Stimulated activated CD4-positive, alpha-beta T cell treated with anti-CD3 and anti-CD28 coated beads, Interleukin-12 subunit alpha, Interleukin-12 subunit beta, amount 100 ng/mL, for 4 hours (primary cell): ENCODE measurements around the gene HOXB4.

Experiments
- DNase-seq: peaks from one replicate; pipeline ENCODE4 v3.0.0-alpha.2; 2020

Gene HOXB4

DNA sequence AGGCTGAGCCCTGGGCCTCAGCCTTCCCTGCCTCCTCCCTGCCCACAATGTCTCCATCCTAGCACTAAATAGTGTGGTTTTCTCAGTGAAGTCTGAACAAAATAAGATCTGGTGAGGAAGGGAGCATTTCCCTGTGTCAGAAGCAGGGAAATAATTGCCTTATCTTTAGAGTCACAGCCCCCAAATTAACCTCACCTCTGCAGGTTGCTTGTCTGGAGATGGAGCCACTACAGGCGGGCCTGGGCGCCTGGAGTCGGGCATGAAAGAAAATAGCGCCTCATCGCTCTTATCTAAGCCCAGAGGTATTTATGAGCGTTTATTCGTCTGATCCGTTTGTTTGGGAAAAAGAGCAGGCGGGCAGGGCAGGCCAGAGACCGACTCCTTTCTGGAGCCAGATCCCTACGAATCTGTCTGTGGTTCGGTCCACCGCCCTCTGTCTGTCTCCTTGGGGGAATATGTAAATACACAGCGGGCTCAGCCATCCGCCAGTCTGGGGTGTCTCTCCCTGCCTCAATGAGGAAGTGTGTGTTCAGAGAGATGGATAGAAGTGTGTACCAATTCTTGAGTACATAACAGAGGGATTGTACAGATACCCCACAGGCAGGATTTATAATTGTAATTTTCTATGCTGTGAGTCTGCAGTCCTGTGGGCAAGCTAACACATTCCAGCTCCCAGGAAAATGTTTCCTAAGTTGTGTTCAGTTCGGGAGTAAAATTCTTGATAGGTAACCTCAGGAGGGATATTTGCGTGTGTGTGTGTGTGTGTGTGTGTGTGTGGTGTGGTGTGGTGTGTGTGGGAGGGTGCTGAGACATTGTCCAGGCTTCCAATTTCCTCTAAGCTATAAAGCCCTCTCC is 22.3 kb upstream of the HOXB4 start:
- DNase-seq = no peak

DNA sequence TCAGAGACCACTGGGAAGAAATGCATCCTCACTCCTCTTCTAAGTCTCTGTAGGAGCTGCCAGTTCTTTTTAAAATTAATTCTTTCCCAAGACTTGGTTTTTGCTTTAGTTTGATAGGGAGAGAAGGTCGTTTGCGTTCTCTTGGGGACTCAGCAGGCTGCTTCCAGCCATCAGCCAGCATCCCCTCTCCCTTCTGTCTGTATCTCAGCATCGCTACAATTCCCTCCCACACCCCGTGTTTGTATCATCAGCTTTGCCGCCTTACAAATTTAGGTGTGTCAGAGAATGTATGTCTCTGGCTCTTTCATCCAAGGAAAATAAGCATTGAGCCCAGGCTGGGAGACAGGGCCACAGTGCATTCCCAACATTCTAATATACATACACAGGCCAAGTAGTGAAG is 21.2 kb upstream of the HOXB4 start:
- DNase-seq = no peak

DNA sequence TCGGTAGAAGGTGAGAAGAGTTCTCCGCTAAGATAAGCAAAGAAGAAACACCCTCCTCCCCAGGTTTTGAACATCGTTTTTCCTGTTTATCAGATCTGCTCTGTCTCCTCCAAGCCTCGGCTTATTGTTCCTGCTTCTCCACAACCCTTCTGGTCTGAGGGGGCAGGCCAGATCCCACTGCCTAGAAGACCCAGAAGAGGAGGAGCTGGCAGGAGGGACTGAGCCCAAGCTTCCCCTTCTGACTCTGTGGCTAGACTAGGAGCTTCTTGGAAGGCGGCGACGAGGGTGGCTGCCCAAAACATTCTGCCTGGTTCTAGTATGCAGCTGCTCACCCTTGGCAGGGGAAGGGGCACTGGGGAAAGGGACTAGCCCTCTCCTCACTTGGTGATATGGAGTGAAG is 20.6 kb upstream of the HOXB4 start:
- no peak for DNase-seq

DNA sequence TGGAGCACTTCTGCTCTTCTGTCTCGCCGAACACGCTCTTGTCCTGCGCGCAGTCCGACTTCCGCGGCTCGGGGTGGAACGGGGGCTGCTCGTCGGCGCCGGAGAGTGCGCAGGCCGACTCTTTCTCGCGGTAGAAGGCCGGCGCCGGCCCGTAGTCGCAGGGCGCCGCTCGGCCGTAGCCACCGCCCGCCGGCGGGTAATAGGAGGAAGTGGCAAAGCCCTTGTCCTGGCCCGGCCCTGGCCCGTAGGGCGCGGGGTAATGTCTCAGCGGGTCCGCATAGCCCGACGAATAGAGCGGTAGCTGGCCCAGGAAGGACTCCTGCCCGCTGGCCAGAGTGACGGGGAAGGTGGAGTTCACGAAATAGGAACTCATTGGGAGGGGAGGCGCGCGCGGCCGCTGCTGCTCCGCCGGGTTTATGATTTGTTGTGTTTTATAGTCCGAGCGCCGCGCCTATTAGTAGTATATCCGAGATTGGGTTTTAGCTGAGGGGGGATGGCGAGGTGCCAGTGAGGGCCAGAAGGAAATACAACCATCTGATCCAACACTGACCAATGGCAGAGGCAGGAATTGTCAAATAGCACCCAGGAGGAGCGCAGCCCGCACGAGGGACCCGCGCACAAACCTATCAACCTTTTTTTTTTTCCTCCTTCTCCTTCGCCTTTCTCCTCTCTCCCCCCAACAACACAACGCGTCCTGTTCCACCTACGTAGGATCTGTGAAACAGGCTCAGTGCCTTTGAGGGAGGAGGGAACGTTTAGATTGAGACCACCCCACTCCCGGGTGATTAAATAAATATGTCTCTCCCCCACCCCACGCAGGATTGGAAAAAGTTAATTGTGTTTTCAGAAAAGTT is 19.9 kb upstream of the HOXB4 start:
- DNase-seq = no peak

DNA sequence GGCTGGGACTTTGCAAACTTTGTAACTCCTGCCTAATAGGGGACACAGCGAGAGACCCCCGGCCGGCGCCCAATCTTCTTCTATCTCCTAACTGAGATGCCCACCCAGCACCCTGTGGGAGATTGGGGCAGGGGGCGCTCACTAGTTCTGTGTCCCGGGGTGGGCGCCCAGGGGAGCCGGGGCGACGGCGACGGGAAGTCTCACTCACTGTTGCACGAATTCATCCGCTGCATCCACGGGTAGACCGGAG is 19.3 kb upstream of the HOXB4 start:
- no peak for DNase-seq

DNA sequence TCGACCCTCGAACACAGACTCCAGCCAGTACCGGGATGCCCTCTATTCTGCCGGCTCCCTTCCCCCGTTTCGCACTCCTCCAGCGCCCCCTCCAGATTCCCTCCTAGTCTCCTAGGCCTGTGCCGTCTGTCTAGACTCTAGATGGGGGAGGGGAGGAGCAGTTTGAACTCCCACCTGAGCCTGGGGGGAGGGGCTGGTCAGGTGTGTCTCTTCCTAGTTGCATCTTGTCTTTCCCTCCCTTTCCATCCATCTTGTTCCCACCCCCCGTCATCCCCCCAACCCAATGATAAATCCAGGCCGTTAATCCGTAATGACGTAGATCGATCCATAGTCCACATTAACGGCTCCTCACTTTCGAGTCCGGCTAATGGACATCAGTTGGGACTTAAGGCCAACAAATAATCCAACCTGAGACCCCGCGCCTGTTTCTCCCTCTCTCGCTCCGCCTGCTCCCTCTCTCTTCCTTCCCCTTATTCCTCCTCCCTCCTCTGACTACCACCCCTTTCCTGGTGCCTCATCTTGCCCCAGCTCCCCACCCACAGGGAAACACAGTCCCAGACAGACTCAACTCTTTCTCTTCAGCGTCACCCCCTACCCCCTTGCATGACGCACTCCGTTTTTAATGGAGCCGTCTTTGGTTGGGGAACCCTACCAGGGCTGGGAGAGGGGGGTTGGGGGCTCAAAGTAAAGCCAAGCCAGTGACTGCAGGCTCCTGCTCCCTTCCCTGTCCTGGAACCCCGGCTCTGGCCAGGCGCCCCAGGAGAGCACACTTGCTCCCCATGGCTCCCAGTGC is 18.8 kb upstream of the HOXB4 start:
- no peak for DNase-seq

DNA sequence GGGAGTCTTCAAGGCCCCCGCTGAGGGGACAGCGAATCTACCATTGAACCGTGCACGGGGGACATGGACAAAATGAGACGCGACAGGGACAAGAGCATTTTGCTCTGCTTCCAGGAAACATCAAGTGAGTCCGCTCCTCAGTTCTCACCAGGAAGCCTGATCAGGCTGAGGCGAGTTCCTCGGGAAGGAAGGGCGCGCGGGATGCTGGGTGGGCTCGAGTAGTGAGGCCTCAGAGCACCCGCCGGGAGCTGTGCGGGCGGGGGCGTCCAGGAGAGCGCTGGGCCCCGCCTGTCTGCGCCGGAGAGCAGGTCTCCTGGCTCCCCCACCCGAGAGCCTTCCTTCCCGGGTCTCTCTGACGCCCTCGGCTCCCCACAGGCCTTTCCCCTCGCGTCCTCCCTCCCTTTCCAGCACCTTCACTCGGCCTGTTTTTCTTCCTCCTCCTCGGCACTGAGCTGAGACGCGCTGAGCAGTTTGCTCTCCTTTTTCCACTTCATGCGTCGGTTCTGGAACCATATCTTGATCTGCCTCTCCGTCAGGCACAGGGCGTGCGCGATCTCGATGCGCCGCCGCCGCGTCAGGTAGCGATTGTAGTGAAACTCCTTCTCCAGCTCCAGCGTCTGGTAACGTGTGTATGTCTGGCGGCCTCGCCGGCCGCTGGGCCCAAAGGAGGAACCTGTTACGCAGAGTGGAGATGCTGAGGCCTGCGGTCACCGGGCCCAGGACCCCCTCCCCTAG is 18.0 kb upstream of the HOXB4 start:
- DNase-seq = no peak

DNA sequence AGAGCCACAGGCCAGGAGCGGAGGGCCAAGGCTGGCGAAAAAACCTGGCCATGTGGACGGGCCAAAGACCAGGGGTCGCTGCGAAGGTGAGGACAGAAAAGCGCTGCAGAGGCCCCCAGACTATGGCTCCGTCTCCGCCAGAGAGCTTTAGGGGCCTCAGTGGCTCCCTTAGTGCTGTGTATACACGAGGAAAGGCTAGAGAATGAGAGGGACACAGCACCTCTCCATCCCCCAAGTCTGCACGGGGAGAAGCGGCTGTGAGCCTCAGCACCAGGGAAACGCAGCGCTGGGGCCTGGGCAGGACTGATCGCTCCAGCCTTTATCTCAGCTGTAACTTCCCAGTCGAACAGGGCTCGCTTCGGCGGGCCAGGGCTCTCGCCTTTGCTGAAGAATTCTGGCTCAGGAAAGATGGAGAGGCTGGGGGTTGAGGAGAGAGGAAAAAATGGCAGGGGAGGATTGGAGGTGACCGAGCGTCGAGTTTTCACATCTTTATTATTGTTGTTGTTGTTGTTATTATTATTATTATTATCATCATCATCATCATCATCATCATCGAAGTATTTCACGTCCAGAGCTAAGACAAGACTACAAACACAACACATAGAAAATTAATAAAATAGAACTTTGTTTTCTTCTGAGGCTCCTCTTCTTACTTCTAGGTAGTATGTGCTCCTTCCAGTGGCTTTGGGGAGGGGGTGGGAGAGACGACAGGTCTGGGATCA is 17.3 kb upstream of the HOXB4 start:
- DNase-seq = no peak

DNA sequence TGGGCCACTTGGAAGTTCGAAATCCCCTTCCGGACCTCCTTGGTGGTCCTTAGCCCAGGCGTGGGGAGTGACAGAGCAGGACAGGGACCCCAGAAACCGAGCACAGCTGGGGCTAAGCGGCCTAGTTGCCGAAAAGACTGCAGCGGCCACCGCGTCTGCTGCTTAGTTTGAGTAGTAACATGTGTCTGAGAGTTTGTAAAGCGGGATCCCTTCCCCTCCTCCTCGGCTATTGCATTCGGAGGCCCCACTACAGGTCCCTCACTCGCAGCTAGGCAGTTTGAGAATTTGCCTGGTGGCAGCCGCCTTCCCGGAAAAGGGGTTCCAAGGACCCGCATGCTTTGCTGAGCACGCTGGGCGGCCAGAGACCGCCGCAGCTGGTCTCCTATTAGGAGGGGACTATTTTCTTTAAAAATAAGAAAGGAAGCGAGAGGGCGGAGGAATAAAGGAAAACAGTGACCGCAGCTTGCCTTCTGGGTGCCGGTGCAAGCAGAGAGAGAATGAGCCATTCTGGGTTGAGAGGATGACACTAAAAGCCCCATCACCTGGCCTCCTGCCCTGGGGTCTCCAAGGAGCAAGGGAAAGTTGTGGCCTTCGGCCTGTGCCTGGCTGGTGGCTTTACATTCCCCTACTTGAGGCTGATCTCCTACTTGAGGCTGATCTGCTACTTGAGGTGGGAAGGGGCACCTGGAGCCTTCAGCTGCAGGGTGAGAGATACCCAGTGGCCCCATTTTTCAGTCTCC is 16.6 kb upstream of the HOXB4 start:
- DNase-seq = no peak

DNA sequence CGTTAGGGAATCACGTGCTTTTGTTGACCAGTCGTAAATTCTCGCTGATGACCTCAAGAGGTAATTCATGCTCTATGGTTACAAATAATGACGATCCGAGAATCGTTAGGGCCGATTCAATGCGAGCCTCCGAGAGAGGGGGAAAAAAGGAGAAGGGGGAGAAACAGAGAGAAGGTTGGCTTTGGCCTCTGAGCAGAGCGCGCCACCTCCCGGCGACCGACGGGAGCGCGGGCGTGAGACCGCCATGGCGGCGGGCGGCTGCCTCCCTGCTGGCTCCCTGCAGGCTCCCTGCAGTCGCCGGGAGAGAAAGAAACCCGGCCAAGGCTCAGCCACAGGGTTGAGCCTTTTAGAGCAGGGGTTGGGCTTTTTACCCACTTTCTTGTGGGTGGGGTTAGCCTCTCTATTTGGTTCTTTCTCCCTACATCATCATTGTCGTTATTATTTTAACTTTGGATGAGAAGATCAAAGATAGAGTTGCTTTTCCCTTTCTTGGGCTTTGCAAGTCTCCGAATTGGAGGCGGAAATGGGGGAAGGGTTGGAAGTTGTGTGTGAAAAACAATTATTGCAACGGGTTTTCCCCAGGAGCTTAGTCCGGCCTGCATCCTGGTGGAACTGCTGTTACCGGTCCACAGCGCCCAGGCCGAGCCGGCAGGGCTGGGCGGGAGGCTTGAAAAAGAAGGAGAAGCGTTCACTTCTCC is 15.8 kb upstream of the HOXB4 start:
- DNase-seq = peak; percentile 82

DNA sequence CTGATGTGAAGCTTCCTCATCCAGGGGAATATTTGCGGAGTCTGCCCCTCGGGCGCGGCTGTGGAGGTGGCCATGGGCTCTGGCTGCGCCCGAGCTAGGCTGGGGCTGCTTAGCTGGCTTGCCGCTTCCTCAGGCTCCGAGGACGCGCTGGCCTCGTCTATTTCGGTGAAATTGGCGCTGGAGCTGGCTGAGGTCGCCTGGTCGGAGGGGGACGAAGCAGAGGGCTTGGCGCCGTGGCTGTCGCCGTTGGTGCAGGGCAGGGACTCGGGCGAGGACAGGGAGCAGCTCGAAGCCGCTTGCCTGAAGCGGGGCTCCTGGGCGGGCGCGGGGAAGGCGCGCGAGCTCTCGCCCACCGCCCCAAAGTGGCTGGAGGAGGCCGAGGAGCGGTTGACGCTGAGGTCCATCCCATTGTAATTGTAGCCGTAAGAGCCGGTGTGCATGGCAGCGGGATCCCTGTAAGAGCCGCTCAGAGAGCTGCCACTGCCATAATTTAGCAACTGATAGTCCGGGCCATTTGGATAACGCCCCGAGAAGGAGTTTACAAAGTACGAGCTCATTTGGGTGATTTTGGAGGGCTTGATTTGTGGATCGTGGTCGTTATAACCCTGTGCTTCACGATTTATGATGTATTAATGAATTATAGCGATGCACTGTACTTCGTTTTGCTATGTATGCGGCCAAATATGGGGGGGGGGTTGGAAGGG is 15.1 kb upstream of the HOXB4 start, which contains the start of gene HOXB5:
Gene HOXB5 (minus strand): TSS at position 654 of the 704 bp plus-strand sequence. CDS start 97 bp downstream, at position 557.
- no peak for DNase-seq

DNA sequence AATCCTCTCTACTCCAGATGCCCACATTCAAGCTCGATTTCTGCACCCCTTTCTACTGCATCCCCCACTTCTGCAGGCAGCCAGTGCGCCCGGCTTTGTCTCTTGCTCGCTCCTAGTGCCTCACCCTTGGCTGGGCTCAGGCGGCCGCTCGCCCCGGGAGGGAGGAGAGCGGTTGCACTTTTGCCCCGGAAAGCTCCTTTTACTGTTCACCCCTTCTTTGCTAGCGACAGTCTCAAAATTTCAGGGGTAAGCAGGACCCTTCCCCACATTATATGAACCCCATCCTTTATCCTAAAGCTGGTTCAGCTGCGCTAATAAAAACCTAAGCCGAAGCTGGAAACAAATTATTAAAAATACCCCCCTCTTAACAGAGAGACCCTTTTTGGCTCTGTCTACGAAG is 14.4 kb upstream of the HOXB4 start:
- DNase-seq = no peak

DNA sequence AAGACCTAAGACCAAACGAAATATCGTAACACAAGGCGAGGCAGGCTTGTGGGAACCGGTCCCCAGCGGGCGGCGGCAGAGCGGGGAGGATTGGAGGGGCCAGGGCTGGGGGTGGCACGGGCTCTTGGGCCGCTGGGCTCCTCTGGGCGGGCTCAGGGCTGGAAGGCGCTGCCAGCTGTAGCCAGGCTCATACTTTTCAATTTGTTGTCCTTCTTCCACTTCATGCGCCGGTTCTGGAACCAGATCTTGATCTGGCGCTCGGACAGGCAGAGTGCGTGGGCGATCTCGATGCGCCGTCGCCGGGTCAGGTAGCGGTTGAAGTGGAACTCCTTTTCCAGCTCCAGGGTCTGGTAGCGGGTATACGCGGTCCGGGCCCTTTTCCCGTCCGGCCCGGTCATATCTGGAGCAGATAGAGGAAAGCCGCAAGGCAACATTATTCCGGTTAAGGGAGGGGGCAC is 13.9 kb upstream of the HOXB4 start:
- no peak for DNase-seq

DNA sequence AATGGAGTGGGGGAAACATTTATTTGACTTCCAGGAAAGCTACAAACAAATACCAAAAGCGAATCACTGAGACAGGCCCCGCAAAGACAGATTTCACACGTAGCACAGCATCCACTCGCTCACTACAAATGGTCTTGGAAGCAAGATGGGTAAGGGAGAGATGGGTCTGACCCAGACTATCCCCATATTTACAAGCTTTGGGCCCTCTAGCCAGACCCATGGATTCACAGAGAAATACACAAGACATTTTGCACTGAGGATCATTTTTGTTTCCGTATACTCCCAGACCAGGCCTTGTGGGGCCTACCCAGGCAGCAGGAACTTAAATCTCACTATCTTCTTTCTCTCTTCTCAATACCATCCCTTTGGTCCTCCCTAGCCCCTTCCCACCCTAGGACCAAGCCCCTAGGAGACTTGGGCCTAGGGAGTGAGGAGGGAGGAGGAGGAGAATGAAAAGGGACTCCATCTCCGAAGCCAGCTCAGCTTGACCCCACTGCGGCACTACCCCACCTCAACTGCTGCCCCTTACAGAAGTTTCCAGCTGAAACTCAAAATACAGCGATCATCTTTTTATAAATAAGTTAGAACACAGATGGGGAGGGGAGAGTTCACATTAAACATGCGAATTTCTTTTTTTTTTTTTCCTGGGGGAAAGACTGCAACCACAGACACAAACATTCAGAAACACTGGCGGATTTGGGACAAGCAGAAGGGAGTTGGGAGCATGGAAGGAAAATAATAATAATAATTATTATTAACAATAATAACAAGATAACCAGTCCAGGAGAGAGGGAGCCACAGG is 13.3 kb upstream of the HOXB4 start:
- no peak for DNase-seq

DNA sequence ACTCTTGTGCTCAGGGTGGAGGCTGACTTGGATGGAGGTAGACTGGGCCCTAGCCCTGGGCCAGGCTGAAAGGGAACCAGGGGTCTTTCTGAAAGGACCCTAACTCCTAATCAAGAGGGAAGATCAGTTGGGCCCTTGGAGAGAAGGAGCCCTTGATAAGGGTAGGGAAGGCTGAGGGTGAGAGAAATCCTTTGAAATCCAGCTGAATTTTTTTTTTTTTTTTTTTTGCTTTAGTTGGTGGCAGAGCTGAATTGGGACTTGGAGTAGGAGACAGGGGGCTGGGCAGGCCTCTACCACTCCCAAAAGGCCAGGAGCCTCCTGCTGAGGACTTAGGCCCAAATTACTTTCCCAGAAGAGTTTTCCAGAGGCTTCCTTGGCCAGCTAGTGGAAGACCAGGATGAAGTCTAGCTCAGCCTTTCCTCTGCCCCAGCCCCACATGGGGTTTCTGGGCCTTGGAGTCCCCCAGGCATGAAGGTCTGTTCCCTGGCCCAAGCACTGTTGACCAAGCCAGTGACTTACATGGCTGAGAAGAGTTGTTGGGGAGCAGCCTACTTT is 12.5 kb upstream of the HOXB4 start:
- no peak for DNase-seq

DNA sequence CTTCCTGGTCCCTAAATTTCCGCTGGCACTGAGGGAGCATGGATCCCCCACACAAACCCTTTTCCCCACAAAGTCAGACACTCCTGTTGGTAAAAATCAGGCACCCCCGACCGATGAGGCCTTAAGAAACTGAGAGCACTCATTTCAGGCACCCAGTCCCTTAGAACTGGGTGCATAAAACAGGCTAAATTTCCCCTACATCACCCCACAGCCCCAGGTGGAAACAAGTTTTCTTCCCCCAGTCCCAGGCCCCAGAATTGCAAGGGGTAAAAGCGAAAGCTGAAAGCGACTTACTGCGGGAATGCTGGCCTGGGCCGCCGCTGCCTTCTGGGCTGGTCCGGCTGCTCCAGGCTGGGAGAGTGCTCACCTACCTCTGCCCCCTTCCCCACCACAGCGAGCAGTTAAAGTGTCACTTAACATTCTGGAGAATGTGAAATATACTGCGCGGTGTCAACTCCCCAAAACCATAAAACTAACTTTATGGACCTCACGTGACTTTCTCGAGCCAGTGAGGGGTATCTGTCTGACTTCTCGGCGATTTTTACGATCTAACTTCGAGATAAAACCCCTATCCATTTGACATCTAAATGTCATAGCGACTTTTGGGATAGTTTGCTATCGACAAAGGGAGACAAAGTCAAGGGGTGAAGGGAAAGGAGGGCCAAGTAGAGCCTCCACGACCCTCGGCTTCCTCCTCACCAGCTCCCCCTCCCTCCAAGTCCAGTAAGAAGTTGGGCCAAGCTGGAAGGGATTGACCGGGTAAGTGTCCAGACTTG is 11.9 kb upstream of the HOXB4 start, which contains the start of gene HOXB3:
Gene HOXB3 (minus strand): TSS at position 411 of the 776 bp plus-strand sequence. CDS start 37,767 bp downstream, outside the sequence.
- DNase-seq = no peak

DNA sequence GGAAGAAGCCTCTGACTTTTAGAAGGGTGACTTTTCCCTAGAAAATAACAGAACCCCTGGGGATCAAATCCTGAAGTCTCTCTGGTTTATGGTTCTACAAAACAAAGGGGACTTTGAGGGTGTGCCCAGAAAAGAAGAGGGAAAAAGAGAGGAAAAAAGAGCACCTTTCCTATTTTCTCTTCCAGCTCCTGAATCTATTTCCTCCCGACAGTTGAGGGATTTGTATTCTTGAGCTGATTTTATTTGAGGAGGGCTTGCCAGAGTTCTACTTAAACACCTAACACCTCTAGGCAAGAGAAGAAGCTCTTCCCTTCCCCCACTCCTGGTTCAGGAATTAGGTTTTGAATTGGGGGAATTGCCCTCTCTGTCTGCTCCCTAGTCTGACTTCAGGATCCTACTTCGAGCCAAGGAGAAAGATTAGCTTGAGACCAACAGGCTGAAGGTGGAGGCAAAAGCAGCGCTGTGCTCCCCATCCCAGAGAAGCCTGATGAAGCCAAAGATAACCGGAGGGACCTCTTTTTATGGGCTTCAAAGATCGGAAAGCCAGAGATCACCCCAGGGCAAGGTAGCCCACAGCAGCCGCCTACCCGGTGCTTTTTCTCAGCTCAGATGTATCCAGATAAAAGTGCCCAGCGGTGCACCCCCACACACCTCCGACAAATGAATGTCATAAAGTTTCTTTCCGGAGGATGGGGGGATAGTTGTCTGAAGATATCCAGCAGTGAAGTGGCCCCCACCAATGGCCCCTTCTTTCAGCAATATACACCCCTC is 11.1 kb upstream of the HOXB4 start:
- DNase-seq = no peak
